HG03442 (cell line): ENCODE results near the gene ZFC3H1.
A peak's percentile ranks its signal among the peaks of the same experiment; 100 is the strongest.

Experiments
- ATAC-seq: cut with Tn5 transposase; IDR thresholded peaks from one replicate; pipeline ENCODE4 v1.9.1; 2021; ENCODE audit warnings: mild to moderate bottlenecking, moderate library complexity; ENCODE audit not compliant: unreplicated experiment

The ZFC3H1 gene

GRCh38 chr12:71682466-71682865, 18.8 kb upstream of the ZFC3H1 start:
- no peak for ATAC-seq

GRCh38 chr12:71671816-71672215, 8.2 kb upstream of the ZFC3H1 start:
- no peak for ATAC-seq

GRCh38 chr12:71671311-71671710, 7.7 kb upstream of the ZFC3H1 start:
- no peak for ATAC-seq

- no peak for ATAC-seq
These were observed 2.6 kb upstream of the ZFC3H1 start for GRCh38 chr12:71666259-71666658.

GRCh38 chr12:71665090-71665463, 1.4 kb upstream of the ZFC3H1 start:
- no peak for ATAC-seq

- ATAC-seq = peak; percentile 10
These were observed 902 bp upstream of the ZFC3H1 start for GRCh38 chr12:71664411-71665089.

GRCh38 chr12:71662849-71663560, 643 bp downstream of the ZFC3H1 start:
- peak; percentile 22 for ATAC-seq

- ATAC-seq = no peak
These were observed 1.6 kb downstream of the ZFC3H1 start for GRCh38 chr12:71661977-71662530.

- no peak for ATAC-seq
These were observed 6.9 kb downstream of the ZFC3H1 start for GRCh38 chr12:71656740-71657139.

GRCh38 chr12:71655907-71656306, 7.7 kb downstream of the ZFC3H1 start:
- ATAC-seq = no peak

GRCh38 chr12:71655495-71655894, 8.2 kb downstream of the ZFC3H1 start:
- ATAC-seq = no peak

- ATAC-seq = no peak
These were observed 9.4 kb downstream of the ZFC3H1 start for GRCh38 chr12:71654200-71654599.

- no peak for ATAC-seq
These were observed 10.5 kb downstream of the ZFC3H1 start for GRCh38 chr12:71653137-71653536.

- no peak for ATAC-seq
These were observed 11.0 kb downstream of the ZFC3H1 start for GRCh38 chr12:71652656-71653055.

GRCh38 chr12:71649401-71649800, 14.2 kb downstream of the ZFC3H1 start:
- no peak for ATAC-seq

GRCh38 chr12:71648537-71648936, 15.1 kb downstream of the ZFC3H1 start:
- ATAC-seq = no peak

- no peak for ATAC-seq
These were observed 17.1 kb downstream of the ZFC3H1 start for GRCh38 chr12:71646512-71646911.

GRCh38 chr12:71645268-71645667, 18.4 kb downstream of the ZFC3H1 start:
- ATAC-seq = no peak

GRCh38 chr12:71642264-71642663, 21.4 kb downstream of the ZFC3H1 start:
- peak; percentile 65 for ATAC-seq

- no peak for ATAC-seq
These were observed 22.3 kb downstream of the ZFC3H1 start for GRCh38 chr12:71641390-71641789.

- no peak for ATAC-seq
These were observed 23.3 kb downstream of the ZFC3H1 start for GRCh38 chr12:71640316-71640715.

- no peak for ATAC-seq
These were observed 24.3 kb downstream of the ZFC3H1 start for GRCh38 chr12:71639341-71639760.
